22Rv1 (cell line): ENCODE data around the gene PRKRIP1.

ENCODE experiments used
- ZFX ChIP-seq: fragments of 450-650 bp; IDR thresholded peaks from 2 replicates; pipeline ENCODE4 v1.6.1; 2017; ENCODE audit warnings: antibody characterized with exemption, borderline replicate concordance
- TF ChIP-seq, protein P1 (sequence below): fragments of 450-650 bp; IDR thresholded peaks from 2 replicates; pipeline ENCODE4 v1.5.1; 2017; ENCODE audit warnings: mild to moderate bottlenecking

DNA sequence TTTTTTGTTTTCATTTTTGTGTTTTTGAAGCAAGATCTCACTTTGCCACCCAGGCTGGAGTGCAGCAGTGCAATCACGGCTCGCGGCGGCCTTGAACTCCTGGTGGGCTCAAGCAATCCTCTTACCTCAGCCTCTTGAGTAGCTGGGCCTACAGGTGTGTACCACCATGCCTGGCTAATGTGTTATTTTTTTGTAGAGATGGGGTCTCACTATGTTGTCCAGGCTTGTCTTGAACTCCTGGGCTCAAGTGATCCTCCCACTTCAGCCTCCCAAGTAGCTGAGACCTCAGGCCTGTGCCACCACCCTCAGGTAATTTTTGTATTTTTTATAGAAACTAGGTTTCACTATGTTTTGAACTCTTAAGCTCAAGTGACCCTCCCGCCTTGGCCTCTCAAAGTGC, 14.8 kb downstream of the PRKRIP1 start:
- TF ChIP-seq, protein P1, sequence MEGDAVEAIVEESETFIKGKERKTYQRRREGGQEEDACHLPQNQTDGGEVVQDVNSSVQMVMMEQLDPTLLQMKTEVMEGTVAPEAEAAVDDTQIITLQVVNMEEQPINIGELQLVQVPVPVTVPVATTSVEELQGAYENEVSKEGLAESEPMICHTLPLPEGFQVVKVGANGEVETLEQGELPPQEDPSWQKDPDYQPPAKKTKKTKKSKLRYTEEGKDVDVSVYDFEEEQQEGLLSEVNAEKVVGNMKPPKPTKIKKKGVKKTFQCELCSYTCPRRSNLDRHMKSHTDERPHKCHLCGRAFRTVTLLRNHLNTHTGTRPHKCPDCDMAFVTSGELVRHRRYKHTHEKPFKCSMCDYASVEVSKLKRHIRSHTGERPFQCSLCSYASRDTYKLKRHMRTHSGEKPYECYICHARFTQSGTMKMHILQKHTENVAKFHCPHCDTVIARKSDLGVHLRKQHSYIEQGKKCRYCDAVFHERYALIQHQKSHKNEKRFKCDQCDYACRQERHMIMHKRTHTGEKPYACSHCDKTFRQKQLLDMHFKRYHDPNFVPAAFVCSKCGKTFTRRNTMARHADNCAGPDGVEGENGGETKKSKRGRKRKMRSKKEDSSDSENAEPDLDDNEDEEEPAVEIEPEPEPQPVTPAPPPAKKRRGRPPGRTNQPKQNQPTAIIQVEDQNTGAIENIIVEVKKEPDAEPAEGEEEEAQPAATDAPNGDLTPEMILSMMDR = no peak
- TF ChIP-seq ZFX = no peak
